Uterus (tissue), 4 donors: Measurements from ENCODE around the gene TRMT2A. TPM values are rescaled to one million over a fixed set of nuclear protein-coding genes. Genes with fewer than 3 reads are reported as not detected.
A peak's percentile ranks its signal among the peaks of the same experiment; 100 is the strongest.

Source experiments
- DNase-seq, 2 donors: peaks; one replicate each; pipeline ENCODE4 v3.0.0-alpha.2; 2019 to 2020
- H3K27ac ChIP-seq, 2 donors: fragments of 200-600 bp; sonication (generic); 1 replicate in 1 of 2; 2 replicates in 1 of 2; pipeline ENCODE4 v1.5.1; 2016 to 2018
- H3K27me3 ChIP-seq, 2 donors: fragments of 200-600 bp; sonication (generic); one replicate each; pipeline ENCODE4 v1.5.1; 2018 to 2019; ENCODE audit warnings: control low read depth in 1 of 2
- H3K36me3 ChIP-seq, 2 donors: fragments of 200-600 bp; sonication (generic); one replicate each; pipeline ENCODE4 v1.5.1; 2019; ENCODE audit warnings: control low read depth in 1 of 2
- H3K4me1 ChIP-seq, 2 donors: fragments of 200-600 bp; sonication (generic); one replicate each; pipeline ENCODE4 v1.5.1; 2018 to 2019; ENCODE audit warnings: control low read depth in 1 of 2
- H3K4me3 ChIP-seq, 2 donors: fragments of 200-600 bp; sonication (generic); 1 replicate in 1 of 2; 2 replicates in 1 of 2; pipeline ENCODE4 v1.5.1; 2018 to 2019; ENCODE audit warnings: mild to moderate bottlenecking in 1 of 2
- H3K9me3 ChIP-seq, 2 donors: fragments of 200-600 bp; sonication (generic); one replicate each; pipeline ENCODE4 v1.5.1; 2019; ENCODE audit warnings: control low read depth in 1 of 2
- CTCF ChIP-seq, 4 experiments: fragments of 200-600 bp in 2 of 4; fragments of 450-650 bp in 2 of 4; sonication (generic) in 2 of 4; IDR thresholded peaks; one replicate each; pipeline ENCODE4 v1.5.1; 2016 to 2019; ENCODE audit warnings: antibody characterized with exemption in 4 of 4, mild to moderate bottlenecking in 2 of 4, moderate library complexity in 1 of 4
- POLR2A ChIP-seq, 2 donors: fragments of 450-650 bp; IDR thresholded peaks; one replicate each; pipeline ENCODE4 v1.6.1; 2016; ENCODE audit warnings: antibody characterized with exemption in 2 of 2, mild to moderate bottlenecking in 1 of 2, moderate library complexity in 1 of 2
- intact Hi-C: fragments of 100-400 bp; cut with DNase I; formaldehyde crosslinking; loops from one replicate; pipeline ENCODE4 v1.15.1; 2023; ENCODE audit warnings: low total_unique reads
- total RNA-seq, 4 donors: library from RNA; depleted of rRNA in 3 of 4; stranded (reverse); fragments of >200 nt in 3 of 4; gene quantifications; one replicate each; pipeline versions ENCODE4 v1.1.0 to v1.2.4, GENCODE V29; 2014 to 2023
- donor health status: DM: yes; HTN: yes; CAD: no.

Gene TRMT2A
- total RNA-seq, 4 donors from 2014 or later, result 30.9 to 123 (median 45.3) TPM

- H3K36me3 ChIP-seq, result no peaks in the 10 kb centered on the region
- no peak for DNase-seq
These were observed 15.4 kb downstream of the TRMT2A start for GRCh38 chr22:20101638-20102037.

GRCh38 chr22:20099099-20099711, 17.8 kb downstream of the TRMT2A start:
- intact Hi-C loops, result no loop called here
- no peaks in the 10 kb centered on the region for H3K9me3 ChIP-seq
- no peak for DNase-seq
- no peak overlapping the region for H3K4me3 ChIP-seq
- H3K27ac ChIP-seq, result no peak overlapping the region
- TF ChIP-seq CTCF (IDR thresholded peaks at IDR 0.05) (no peak), POLR2A (IDR thresholded peaks at IDR 0.05) (no peak)
- no peaks in the 10 kb centered on the region for H3K27me3 ChIP-seq
- no peaks in the 10 kb centered on the region for H3K36me3 ChIP-seq
- H3K4me1 ChIP-seq, result no peaks in the 10 kb centered on the region

More at GRCh38 chr22:20101638-20102037, 15.4 kb downstream of the TRMT2A start:
- TF ChIP-seq POLR2A (IDR thresholded peaks at IDR 0.05) (no peak), CTCF (IDR thresholded peaks at IDR 0.05) (no peak)
- no peaks in the 10 kb centered on the region for H3K27me3 ChIP-seq
- intact Hi-C loops, result no loop called here
- H3K4me3 ChIP-seq, result no peak overlapping the region
- H3K4me1 ChIP-seq, result no peaks in the 10 kb centered on the region
- H3K9me3 ChIP-seq, result no peaks in the 10 kb centered on the region
- no peak overlapping the region for H3K27ac ChIP-seq

- Histone ChIP-seq H3K9me3 (no peaks in the 10 kb centered on the region), H3K27ac (no peak overlapping the region), H3K4me3 (no peak overlapping the region), H3K36me3 (no peaks in the 10 kb centered on the region), H3K4me1 (no peaks in the 10 kb centered on the region), H3K27me3 (no peaks in the 10 kb centered on the region)
- intact Hi-C loops, result no loop called here
- no peak for DNase-seq
- TF ChIP-seq POLR2A (IDR thresholded peaks at IDR 0.05) (no peak), CTCF (IDR thresholded peaks at IDR 0.05) (no peak)
These were observed 20.2 kb downstream of the TRMT2A start for GRCh38 chr22:20096574-20097420.

- Histone ChIP-seq H3K4me1 (no peaks in the 10 kb centered on the region), H3K27ac (no peak overlapping the region), H3K36me3 (no peaks in the 10 kb centered on the region), H3K27me3 (no peaks in the 10 kb centered on the region), H3K9me3 (no peaks in the 10 kb centered on the region), H3K4me3 (no peak overlapping the region)
- intact Hi-C loops, result no loop called here
- DNase-seq, result no peak
- no peak for TF ChIP-seq POLR2A (IDR thresholded peaks at IDR 0.05)
These were observed 21.5 kb downstream of the TRMT2A start for GRCh38 chr22:20095521-20095920.

- intact Hi-C loops, result no loop called here
- H3K27me3 ChIP-seq, result no peaks in the 10 kb centered on the region
- H3K4me3 ChIP-seq, result no peak overlapping the region
- H3K9me3 ChIP-seq, result no peaks in the 10 kb centered on the region
- H3K4me1 ChIP-seq, result no peaks in the 10 kb centered on the region
- DNase-seq, result peak in 1 of 2 donors; percentile 11
- H3K36me3 ChIP-seq, result no peaks in the 10 kb centered on the region
- H3K27ac ChIP-seq, result no peak overlapping the region
- TF ChIP-seq CTCF (IDR thresholded peaks at IDR 0.05) (no peak), POLR2A (IDR thresholded peaks at IDR 0.05) (no peak)
These were observed 22.7 kb downstream of the TRMT2A start for GRCh38 chr22:20094197-20094807.
